Epidermal melanocyte (primary cell): ENCODE data around the gene POLR3H.

Experiments
- DNase-seq: peaks from one replicate; pipeline ENCODE4 v3.0.0; 2011; ENCODE audit warnings: low spot score; ENCODE audit not compliant: insufficient read length

POLR3H gene

DNA sequence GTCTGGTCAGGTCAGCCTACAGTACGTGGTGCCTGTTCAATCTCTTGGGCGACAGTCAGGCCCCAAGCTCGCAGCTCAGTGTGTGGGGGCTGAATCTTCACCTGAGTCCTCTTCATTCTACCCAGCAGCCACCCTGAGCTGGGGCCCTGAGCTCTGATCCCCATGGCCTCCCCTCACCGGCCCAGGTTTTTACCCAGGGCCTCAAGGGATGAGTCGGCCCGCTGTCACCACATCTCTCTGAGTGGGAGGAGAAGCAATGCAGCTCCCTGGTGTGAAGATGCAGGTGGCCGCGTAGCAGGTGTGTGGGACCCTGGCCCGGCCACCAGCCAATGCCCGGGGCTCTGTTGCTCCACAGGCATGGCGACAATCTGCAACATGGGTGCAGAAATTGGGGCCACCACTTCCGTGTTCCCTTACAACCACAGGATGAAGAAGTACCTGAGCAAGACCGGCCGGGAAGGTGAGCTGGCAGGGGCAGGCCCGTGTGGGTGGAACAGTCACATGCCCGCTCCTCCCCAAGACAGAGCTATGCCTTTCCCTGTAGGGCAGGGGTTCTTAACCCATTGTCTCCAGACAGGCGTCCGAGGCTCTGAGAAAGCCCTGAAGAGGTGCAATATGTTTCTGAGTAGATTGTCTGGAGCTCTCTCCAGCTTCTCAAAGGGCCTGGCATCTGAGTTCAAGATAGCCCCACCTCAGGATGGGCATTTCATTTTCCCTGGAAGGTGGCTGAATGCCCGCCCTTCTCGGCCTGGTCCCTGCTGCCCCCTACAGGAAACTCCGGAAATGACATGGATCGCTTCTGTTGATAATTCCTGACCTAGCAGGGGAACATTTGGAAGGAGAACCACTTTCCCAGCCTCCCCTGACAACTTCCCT lies 26.9 kb downstream of the POLR3H start:
- peak; percentile 59 for DNase-seq

DNA sequence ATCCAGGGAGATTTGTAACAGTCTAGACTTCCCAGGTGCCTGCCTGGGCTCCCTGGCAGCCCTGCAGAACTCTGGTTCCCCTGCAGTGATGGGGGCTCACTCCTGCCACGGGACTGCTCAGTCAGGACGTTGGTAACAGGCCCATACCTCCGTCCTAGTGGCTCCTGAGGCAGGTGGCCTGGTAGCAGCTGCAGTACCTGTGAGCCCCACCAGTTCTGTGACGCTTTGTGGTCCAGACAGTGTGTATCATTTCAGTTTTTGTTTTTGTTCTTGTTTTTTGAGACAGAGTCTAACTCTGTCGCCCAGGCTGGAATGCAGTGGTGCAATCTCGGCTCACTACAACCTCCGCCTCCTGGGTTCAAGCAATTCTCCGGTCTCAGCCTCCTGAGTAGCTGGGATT lies 27.8 kb downstream of the POLR3H start:
- no peak for DNase-seq

DNA sequence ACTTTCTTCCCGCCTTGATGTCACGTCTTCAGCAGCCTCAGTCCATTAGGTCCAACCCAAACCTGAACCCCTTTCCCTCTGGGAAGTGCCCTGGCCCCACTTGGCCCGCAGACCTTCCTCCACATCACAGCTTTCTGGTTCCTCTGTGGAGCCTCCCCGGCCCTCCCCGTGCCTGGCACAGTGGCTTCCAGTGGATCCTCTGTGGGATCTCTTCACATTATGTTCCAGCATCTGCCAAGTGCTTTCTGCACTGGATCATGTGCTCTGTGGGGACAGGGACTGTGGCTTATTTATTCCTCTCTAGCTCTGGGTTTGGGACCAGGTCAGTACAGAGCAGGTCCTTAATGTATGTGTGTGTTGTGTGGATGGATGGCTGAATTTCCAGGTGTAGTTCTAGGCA lies 30.9 kb downstream of the POLR3H start:
- DNase-seq = no peak

DNA sequence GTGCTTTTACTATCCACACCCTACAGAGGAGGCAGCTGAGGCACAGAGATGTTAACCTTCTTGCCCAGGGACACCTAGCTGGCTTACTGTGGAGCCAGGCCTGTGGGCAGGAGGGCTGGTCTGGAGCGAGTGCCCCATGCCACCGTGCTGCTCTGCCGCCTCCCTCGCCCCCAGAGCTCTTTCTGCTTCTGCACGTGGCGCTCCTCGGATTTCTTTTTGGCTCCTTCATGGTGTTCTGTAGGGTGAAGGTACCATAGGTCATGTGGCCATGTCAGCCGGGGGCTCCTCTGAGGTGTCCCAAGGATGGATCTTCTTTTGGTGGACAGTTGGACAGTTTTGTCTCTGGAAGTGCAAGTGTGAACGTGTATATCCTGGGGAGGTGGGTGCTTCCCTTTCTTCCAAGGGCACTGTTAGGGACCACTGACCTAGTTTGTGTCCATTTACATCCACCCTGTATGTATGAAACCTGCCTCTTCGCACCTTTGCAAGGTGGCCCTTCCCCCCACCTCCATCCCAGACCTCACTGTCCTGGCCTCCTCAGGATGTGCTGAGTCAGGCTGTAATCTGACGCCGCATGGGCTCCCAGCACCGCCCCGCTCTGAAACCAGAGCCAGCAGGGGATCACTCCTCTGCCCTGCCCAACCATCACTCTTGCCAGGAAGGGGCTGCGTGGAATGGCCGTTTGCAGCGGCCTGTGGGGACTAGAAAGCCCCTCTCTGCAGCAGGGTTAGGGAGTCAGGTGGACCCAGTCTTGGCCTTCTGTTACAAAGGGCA lies 31.7 kb downstream of the POLR3H start:
- peak; percentile 39 for DNase-seq

DNA sequence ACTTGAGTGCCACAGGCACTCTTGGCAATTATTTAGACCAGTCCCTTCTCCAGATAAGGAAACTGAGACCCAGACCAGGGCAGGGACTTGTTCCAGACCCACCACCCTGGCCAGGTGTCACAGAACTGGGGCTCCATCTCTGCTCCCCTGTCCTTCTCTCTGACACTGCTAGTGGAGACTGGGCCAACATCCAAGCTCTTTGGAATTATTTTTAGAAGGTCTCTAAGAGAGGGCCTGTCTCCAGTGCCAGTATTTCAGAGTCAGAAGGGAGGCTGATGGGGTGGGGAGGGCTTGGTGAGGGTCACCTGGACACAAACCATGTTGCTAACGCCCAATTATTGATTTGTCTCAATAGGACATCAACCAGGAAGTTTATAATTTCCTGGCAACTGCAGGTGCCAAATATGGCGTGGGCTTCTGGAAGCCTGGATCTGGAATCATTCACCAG lies 32.7 kb downstream of the POLR3H start:
- DNase-seq = no peak

DNA sequence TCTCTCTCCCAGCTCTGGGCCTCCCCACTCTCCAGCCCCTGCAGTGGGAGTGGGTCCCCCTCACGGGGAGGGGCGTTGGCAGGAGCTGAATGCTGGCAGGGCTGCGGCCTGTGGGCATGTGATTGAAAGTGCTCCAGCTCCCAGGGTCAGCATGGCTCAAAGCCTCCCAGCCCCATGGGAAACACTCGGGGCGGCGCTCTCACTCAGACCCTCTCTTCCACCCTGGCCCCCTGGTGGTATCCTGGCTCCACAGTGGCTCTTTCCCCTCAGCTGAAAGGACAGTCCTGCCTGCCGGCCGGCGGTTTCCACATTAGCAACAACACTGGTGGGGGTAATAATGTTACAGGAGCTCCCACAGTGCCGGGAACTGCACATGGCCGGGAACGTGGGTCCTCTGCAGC lies 35.5 kb downstream of the POLR3H start:
- DNase-seq = no peak

DNA sequence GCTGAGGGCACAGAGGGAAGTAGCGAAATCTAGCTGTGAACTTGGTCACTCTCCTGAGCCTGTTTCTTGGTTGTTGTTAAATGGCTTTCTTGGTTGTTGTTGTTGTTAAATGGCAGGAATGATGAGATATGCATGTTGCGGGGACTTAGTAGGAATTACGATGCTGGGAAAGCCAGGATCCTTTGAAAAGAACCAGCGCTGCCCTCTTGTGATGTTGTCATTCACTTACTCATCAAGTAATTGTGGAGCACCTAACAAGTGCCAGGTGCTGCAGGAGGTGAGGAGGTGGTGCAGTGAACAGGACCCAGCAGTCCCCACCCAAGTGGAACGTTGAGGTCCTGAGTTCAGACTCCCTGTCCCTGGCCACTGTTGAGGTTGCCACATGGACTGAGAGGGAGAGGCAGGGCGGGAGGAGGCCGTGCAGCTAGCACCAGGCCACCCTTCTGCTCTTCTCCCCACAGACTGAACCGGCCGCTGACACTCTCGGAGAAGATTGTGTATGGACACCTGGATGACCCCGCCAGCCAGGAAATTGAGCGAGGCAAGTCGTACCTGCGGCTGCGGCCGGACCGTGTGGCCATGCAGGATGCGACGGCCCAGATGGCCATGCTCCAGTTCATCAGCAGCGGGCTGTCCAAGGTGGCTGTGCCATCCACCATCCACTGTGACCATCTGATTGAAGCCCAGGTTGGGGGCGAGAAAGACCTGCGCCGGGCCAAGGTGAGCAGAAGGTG lies 36.8 kb downstream of the POLR3H start:
- DNase-seq = no peak

DNA sequence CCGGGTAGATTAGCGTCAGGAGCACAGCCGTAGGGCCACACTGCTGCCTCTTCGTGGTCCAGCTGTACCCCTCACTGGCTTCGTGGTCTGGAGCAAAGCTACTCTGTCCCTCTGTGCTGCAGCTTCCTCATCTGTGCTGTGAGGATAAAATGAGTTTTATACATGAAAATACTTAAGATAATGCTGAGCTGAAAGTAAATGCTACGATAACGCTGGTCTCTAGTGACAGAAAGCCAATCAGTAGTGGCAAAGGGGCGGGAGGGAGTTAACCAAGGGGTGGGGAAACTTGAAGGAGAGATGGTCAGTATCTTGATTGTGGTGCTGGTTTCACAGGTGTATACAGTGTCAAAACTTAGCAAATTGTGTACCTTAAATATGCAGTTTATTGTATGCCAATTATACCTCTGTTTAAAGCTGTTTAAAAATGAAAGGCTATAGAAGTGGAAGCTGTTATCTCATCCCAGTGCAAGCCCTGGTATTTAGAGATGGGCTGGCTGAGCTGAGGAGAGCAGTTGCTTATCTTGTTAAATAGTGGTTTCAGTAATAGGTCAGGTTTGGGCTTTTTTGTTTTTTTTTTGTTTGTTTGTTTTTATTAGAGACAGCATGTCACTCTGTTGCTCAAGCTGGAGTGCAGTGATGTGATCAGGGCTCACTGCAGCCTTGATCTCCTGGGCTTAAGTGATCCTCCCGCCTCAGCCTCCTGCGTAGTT lies 38.6 kb downstream of the POLR3H start:
- DNase-seq = no peak

DNA sequence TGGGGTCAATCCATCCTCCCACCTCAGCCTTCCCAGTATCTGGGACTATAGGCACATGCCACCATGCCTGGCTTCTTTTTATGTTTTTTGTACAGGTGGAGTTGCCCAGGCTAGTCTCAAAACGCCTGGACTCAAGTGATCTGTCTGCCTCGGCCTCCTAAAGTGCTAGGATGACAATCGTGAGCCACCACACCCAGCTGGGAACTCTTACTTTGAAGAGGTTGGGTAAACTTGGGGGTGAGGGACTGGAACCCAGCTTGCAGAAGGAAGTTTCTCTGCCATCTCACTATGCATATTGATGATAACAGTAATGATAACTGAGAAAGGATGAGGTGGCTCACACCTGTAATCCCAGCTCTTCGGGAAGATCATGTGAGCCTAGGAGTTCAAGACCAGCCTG lies 39.5 kb downstream of the POLR3H start:
- DNase-seq = no peak

DNA sequence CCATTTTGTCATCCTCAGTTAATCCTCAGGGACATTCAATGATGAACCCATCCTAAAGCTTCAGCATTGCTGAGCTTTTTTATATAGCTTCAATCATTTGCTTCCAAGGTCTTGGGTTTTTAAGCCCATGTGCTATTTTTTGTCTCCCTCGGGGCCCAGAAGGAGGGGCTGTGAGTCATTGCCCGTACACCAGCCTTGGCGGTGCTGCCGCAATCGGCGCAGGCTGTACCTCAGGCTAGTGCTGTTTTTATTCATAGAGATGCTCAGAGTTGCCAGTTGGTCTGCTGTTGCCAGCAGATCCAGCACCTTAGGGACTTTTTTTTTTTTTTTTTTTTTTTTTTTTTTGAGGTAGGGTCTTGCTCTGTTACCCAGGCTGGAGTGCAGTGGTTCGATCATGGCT lies 39.9 kb downstream of the POLR3H start:
- DNase-seq = no peak

DNA sequence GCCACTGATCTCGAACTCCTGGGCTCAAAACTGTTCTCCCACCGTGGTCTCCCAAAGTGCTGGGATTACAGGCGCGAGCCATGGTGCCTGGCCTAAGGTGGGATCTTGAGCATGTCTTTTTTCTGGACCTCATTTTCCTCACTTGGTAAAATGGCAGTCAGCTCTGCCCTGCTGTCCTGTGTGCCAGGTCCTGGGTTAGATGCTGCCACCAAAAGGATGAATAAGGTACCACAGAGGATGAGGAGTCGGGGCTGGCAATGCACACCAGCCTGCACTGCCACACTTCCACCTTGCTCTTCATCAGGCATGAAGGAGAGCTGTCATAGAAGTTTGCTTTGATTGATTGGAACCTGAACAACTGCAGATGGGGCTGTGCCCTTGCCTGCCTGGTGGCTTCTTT lies 43.1 kb downstream of the POLR3H start:
- no peak for DNase-seq

DNA sequence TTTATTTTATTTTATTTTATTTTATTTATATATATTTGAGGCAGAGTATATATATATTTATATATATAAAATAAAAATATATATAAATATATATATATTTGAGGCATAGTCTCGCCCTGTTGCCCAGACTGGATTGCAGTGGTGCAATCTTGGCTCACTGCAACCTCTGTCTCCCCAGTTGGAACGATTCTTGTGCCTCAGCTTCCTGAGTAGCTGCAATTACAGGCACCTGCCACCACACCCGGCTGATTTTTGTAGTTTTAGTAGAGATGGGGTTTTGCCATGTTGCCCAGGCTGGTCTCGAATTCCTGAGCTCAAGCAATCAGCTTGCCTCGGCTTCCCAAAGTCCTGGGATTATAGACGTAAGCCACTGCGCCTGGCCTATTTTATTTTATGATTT lies 44.0 kb downstream of the POLR3H start:
- DNase-seq = no peak

DNA sequence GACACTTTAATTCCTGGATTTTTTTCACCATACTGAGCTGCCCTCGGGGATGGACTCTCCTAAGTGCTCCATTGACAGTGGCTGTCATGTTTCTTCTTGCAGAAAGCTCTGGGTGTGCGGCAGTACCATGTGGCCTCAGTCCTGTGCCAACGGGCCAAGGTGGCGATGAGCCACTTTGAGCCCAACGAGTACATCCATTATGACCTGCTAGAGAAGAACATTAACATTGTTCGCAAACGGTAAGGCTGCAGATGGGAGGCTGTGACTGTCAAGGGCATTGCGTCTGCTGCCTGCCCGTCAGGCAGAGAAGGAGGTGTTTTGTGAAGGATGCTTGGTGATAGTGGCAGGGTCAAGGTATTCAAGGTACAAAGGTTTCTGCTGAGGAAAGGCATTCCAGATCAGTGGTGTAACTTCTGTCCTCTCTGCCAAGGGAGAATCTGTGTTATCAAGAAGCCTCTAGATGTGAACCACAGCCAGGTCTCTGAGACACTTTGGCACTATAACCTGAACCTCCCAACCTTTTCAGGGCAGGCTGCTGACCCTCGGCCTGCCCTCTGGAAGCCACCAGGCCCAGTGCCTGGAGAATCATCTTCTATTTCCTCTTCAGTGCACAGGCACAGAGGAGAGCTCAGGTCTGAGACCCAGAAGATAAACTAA lies 44.5 kb downstream of the POLR3H start:
- DNase-seq = no peak

DNA sequence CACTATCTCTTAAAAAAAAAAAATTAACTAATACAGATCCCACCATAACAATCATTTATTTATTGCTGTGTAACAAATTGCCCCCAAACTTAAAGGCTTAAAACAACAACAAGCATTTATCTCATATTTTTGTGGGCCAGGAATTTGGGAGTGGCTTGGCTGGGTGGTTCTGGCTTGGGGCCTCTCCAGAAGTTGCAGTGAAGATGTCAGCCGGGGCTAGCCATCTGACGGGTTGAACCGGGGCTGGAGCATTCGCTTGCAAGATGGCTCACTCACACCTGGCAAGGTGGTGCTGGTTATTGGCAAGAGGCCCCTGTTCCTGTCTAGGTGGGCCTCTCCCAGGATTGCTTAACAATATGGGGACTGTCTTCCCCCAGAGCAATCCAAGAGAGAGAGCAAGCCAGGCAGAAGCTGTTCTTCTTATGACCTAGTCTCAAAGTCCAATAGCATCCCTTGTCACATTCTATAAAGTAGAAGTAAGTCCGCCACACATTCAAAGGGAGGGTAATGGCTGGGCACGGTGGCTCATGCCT lies 45.9 kb downstream of the POLR3H start:
- no peak for DNase-seq

DNA sequence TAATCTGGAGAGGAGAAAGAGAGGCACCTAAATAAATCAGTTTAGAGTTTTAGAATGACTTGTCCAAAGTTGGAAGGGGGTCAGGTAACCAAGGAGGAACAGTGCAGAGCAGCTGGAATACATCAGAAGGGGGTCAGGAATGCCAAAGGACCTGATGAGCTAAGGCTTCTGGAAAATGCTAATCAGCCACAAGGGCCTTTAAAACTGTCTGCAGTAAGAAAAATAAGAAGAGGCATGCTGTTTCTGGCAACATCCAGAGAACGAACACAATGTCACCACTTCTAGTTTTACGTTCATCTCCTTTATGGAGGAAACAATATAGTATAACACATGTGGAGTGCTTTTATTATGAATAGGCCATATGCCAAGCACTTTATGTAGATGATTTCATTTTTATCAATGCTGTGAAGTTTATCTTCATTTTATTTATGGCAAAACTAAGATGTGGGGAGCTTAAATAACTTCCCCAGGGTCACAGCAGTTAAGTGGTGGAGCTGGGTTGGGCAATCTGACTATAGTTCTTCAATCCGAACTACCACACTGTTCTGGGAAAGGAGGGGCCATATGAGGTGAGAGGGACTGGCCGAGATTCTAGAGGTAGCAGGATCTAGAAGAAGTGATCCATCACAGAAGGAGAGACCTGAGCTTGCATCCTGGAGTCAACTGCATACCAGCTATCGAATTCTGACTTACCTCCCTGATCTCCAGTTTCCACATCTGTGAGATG lies 52.7 kb downstream of the POLR3H start:
- no peak for DNase-seq

DNA sequence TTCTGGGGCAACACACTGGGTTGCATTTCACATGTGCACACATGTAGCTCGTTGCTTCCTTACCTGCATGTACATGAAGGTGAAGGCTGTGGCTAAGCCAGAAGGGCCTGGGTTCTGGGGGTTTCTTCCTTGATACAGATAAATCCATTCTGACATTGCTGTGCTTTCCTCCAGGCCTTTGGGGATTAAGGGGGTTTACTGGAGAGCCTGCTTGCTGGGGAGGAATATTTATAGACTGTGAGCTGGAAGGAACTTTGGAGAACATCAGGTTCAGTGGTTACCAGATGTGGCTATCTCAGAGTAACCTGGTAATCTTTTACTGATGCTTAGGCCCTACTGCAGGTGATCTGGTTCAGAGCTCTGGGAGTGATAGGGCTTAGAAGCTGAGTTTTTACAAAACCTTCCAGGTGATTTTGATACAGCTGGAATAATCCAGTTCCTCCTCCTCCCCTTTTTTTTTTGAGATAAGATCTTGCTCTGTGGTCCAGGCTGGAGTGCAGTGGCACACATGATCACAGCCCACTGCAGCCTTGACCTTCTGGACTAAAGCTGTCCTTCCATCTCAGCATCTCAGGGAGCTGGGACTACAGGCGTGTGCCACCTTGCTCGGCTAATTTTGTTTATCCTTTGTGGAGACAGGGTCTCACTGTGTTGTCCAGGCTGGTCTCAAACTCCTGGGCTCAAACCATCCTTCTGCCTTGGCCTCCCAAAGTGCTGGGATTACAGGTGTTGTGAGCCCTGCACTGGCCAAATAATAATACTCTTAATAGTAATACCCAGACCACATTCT lies 55.5 kb downstream of the POLR3H start:
- no peak for DNase-seq

DNA sequence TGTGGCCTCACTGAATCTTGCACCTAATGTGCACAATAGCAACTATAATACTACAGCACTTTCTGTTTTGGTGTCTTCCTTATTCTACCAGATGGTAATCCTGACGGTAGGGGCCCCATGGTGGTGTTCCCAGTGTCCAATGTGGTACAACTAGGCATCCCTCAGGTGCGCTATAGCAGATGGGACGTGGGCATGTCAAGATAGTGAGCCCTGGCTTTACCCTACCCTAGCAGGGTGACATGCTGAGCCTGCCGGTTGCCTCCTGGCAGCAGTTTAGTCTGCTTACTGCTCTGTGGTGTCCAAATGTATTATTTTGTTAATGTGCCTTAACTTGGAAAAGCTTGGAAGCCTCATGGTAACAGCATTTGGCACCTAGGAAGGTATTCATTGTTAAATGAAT lies 56.2 kb downstream of the POLR3H start:
- no peak for DNase-seq

DNA sequence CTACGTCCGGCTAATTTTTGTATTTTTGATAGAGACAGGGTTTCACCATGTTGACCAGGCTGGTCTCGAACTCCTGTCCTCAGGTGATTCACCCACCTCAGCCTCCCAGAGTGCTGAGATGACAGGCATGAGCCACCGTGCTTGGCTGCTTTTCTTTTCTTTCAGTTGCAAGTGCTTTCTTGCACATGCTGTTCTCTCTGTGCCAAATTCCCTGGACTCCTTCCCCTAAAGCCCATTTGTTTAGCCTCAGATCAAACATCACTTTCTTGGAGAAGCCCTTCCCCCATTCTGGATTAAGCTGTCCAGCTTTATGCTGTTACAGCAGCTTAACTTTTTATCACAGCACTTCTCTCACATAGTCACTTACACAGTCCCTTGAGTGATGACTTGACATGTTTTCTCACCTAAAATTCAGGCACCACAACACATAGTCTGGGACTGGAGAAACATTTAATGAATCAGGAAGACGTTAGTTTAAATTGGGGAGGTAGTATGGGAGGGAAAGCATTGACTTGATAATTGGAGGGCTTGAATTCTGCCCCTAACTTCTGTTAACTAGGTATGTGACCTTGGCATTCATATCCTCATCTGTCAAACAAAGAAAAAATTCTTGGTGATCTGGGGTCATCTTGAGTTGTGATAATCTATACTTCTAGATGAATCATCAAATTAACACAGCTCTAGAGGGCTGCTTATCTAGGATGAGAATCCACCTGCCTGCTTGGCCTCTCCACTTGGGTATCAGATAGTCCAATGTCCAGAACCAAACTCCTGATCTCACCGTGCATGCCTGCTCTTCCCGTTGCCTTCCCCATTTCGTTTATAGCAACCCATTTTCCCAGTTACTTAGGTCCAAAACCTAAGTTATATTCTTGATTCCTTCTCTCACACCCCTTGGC lies 57.0 kb downstream of the POLR3H start:
- no peak for DNase-seq
